K562 (cell line): Measurements from ENCODE around the gene HEMGN. TPM values are rescaled to one million over a fixed set of nuclear protein-coding genes. Genes with fewer than 3 reads are reported as not detected.

Source experiments
- BDP1 ChIP-seq: IDR thresholded peaks from 3 replicates; pipeline ENCODE4 v1.6.1; 2011; ENCODE audit not compliant: insufficient read length, insufficient read depth
- BRF1 ChIP-seq: IDR thresholded peaks from 3 replicates; pipeline ENCODE4 v1.6.1; 2011; ENCODE audit warnings: borderline replicate concordance, mild to moderate bottlenecking; ENCODE audit not compliant: insufficient read length; ENCODE audit errors: extremely low read depth
- C11orf30 ChIP-seq: fragments of 450-650 bp; IDR thresholded peaks from 2 replicates; pipeline ENCODE4 v1.6.1; 2016; ENCODE audit warnings: low read depth, mild to moderate bottlenecking
- CREB1 ChIP-seq, 2 experiments: sonication (generic) in 1 of 2; formaldehyde crosslinking in 1 of 2; IDR thresholded peaks; 2 replicates each; pipeline versions ENCODE4 v1.6.1 to v1.8.0; 2012 to 2022; ENCODE audit warnings: inconsistent platforms in 1 of 2, mild to moderate bottlenecking in 1 of 2, missing genetic modification reagents in 1 of 2, moderate library complexity in 1 of 2
- CUX1 ChIP-seq: fragments of 200-800 bp; sonication (Bioruptor generic); IDR thresholded peaks from 2 replicates; pipeline ENCODE4 v1.6.1; 2016; ENCODE audit warnings: missing genetic modification characterization, missing compliant biosample characterization
- DDX20 ChIP-seq: fragments of 450-650 bp; IDR thresholded peaks from 2 replicates; pipeline ENCODE4 v1.6.1; 2016; ENCODE audit warnings: missing genetic modification characterization, low read depth, mild to moderate bottlenecking, missing compliant biosample characterization, moderate library complexity
- DNMT1 ChIP-seq: fragments of 450-650 bp; IDR thresholded peaks from 2 replicates; pipeline ENCODE4 v1.6.1; 2016; ENCODE audit warnings: antibody characterized with exemption, mild to moderate bottlenecking
- E2F1 ChIP-seq: sonication (generic); formaldehyde crosslinking; IDR thresholded peaks from 2 replicates; pipeline ENCODE4 v1.8.1; 2023; ENCODE audit warnings: mild to moderate bottlenecking, missing genetic modification reagents, moderate library complexity
- MTA2 ChIP-seq: fragments of 450-650 bp; IDR thresholded peaks from 2 replicates; pipeline ENCODE4 v1.6.1; 2016; ENCODE audit warnings: low read depth
- NCOA6 ChIP-seq: fragments of 450-650 bp; IDR thresholded peaks from 2 replicates; pipeline ENCODE4 v1.6.1; 2017; ENCODE audit warnings: mild to moderate bottlenecking
- NFE2 ChIP-seq: IDR thresholded peaks from 2 replicates; pipeline ENCODE4 v1.6.1; 2014; ENCODE audit warnings: antibody characterized with exemption, low read depth
- NFE2L1 ChIP-seq: fragments of 450-650 bp; IDR thresholded peaks from 2 replicates; pipeline ENCODE4 v1.6.1; 2016; ENCODE audit warnings: missing genetic modification characterization, low read depth, mild to moderate bottlenecking, missing compliant biosample characterization, moderate library complexity, borderline replicate concordance
- NR3C1 ChIP-seq: sonication (generic); formaldehyde crosslinking; IDR thresholded peaks from 2 replicates; pipeline ENCODE4 v1.8.1; 2022; ENCODE audit warnings: missing genetic modification reagents
- NRF1 ChIP-seq, 2 experiments: fragments of 450-650 bp; IDR thresholded peaks in 1 of 2; conservative IDR thresholded peaks in 1 of 2; 2 replicates each; pipeline ENCODE4 v1.6.1; 2014; ENCODE audit warnings: mild to moderate bottlenecking in 2 of 2
- STAT6 ChIP-seq: sonication (generic); formaldehyde crosslinking; IDR thresholded peaks from 2 replicates; pipeline ENCODE4 v1.8.1; 2023; ENCODE audit warnings: mild to moderate bottlenecking, missing genetic modification reagents
- ZBTB9 ChIP-seq: fragments of 450-650 bp; formaldehyde crosslinking; IDR thresholded peaks from 2 replicates; pipeline ENCODE4 v1.4.0; 2020; ENCODE audit warnings: mild to moderate bottlenecking, moderate library complexity
- ZNF316 ChIP-seq: fragments of 450-650 bp; IDR thresholded peaks from 2 replicates; pipeline ENCODE4 v1.6.1; 2016
- ZNF551 ChIP-seq: fragments of 250-450 bp; sonication (Bioruptor Pico); IDR thresholded peaks from 2 replicates; pipeline ENCODE4 v1.5.0; 2021; ENCODE audit warnings: mild to moderate bottlenecking, moderate library complexity
- polyA plus RNA-seq, 8 experiments: library from polyadenylated mRNA; depleted of rRNA in 4 of 8; stranded (reverse) in 5 of 8; unstranded in 3 of 8; fragments of >200 nt; fragmentation: Nextera tagmentation in 2 of 8; fragmentation: Illumina TruSeq in 1 of 8; extraction: Ambion mirVana in 2 of 8; extraction: Trizol in 1 of 8; gene quantifications; 2 replicates each; pipeline versions ENCODE4 v1.2.1 to v1.2.3, GENCODE V29; 2011 to 2014; ENCODE audit warnings: inconsistent platforms in 1 of 8, missing spikeins in 1 of 8
- total RNA-seq, 7 experiments: library from RNA; depleted of rRNA in 6 of 7; stranded (reverse); fragments of >200 nt in 6 of 7; fragmentation: Illumina TruSeq in 2 of 7; extraction: Trizol in 2 of 7; gene quantifications; 2 replicates each; pipeline versions ENCODE4 v1.2.1 to v1.2.3, GENCODE V29; 2011 to 2021; ENCODE audit warnings: low replicate concordance in 1 of 7

The HEMGN gene
- total and polyA plus RNA-seq, 9 of the 15 experiments (the other 6 are each of a cell fraction or from before 2014, with no cell fraction given), result 56.3 to 258 (median 137) TPM

GRCh38 chr9:97934321-97935115, 3.5 kb downstream of the HEMGN start (continued):
- TF ChIP-seq CUX1 (CRISPR knock-in tag) (no peak), NCOA6 (no peak), C11orf30 (no peak), DDX20 (tag) (no peak), BDP1 (no peak), BRF1 (no peak), NRF1 (conservative IDR thresholded peaks at IDR 0.05 in 1 of 2, IDR thresholded peaks at IDR 0.05 in 1 of 2) (no peak), NR3C1 (CRISPR knock-in tag) (no peak), NFE2 (peak; percentile 34), ZNF551 (CRISPR knock-in tag) (no peak), CREB1 (IDR thresholded peaks at IDR 0.05) (no peak), CREB1 (CRISPR knock-in tag; IDR thresholded peaks at IDR 0.05) (no peak), ZNF316 (peak; percentile 3; the same call in 1 of the 2 replicates), ZBTB9 (CRISPR knock-in tag) (no peak), E2F1 (CRISPR knock-in tag) (no peak), STAT6 (CRISPR knock-in tag) (no peak), DNMT1 (no peak), NFE2L1 (no peak), MTA2 (no peak)
